ENCODE results near the gene PTPRM. TPM values are rescaled to one million over a fixed set of nuclear protein-coding genes. Genes with fewer than 3 reads are reported as not detected.

The PTPRM gene
- polyA plus RNA-seq, 3 donors, result 0.04 to 2.1 (median 0.66) TPM

DNA sequence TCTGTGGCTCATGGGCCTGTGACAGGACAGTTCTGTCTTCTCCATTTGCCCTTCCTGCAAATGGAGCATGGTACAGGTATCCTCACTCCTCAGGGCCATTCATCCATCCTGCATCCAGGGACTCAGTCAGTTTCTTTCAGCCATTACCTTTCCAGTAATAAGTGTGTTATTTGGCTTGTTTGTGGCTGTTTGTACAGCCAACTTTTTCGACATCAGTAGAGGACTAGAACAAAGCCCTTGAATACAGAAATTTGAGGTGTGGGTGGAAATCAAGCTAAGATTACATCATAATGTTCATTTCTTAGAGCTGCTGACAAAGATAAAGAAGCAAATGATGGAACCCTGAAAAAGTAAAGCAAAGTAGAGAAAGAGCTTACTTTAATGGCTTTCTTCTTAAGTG is 290.4 kb downstream of the PTPRM start:
- peaks cover 0 to 5% (median under 1%) of the 10 kb centered on the region in 7 donors for H3K9me3 Mint-ChIP-seq
- no peak overlapping the region for H2AFZ ChIP-seq (ENCODE audit: insufficient read depth, low read depth, low read length, poor library complexity, severe bottlenecking)
- H3K36me3 Mint-ChIP-seq, result no peaks in the 10 kb centered on the region
- H3K4me3 Mint-ChIP-seq, result no peak overlapping the region
- no peaks in the 10 kb centered on the region for H3K27me3 ChIP-seq (ENCODE audit: control insufficient read depth in 2 of 2, insufficient read depth in 2 of 2, low read length in 2 of 2)
- no peaks in the 10 kb centered on the region for H4K20me1 ChIP-seq (ENCODE audit: insufficient read depth, low read length)
- TF ChIP-seq, protein P1, sequence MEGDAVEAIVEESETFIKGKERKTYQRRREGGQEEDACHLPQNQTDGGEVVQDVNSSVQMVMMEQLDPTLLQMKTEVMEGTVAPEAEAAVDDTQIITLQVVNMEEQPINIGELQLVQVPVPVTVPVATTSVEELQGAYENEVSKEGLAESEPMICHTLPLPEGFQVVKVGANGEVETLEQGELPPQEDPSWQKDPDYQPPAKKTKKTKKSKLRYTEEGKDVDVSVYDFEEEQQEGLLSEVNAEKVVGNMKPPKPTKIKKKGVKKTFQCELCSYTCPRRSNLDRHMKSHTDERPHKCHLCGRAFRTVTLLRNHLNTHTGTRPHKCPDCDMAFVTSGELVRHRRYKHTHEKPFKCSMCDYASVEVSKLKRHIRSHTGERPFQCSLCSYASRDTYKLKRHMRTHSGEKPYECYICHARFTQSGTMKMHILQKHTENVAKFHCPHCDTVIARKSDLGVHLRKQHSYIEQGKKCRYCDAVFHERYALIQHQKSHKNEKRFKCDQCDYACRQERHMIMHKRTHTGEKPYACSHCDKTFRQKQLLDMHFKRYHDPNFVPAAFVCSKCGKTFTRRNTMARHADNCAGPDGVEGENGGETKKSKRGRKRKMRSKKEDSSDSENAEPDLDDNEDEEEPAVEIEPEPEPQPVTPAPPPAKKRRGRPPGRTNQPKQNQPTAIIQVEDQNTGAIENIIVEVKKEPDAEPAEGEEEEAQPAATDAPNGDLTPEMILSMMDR (IDR thresholded peaks at IDR 0.05), result no peak
- H3K79me2 ChIP-seq (ENCODE audit: insufficient read depth, low read length), result no peaks in the 10 kb centered on the region
- DNase-seq, result no peak
- intact Hi-C loops (cut with micrococcal nuclease), result no loop called here
- H3K27me3 Mint-ChIP-seq (ENCODE audit: low read depth in 3 of 3), result peaks cover 0 to 2% (median 0%) of the 10 kb centered on the region in 3 donors
- H3K4me3 ChIP-seq (replicated peaks in 1 of 3; ENCODE audit: low read depth in 2 of 3, low read length in 3 of 3), result no peak overlapping the region
- no peak overlapping the region for H3K27ac Mint-ChIP-seq
- H3K9me3 ChIP-seq (replicated peaks in 1 of 2; ENCODE audit: control insufficient read depth in 1 of 2, insufficient read depth in 1 of 2, low read length in 2 of 2), result no peaks in the 10 kb centered on the region
- H3K9ac ChIP-seq (ENCODE audit: insufficient read depth, low read length, poor library complexity, severe bottlenecking), result no peak overlapping the region
- no peaks in the 10 kb centered on the region for H3K36me3 ChIP-seq (replicated peaks in 1 of 2; ENCODE audit: control insufficient read depth in 1 of 2, insufficient read depth in 2 of 2, low read length in 2 of 2)
- no peaks in the 10 kb centered on the region for H3K4me1 ChIP-seq (ENCODE audit: control insufficient read depth in 1 of 2, insufficient read depth in 2 of 2, low read length in 2 of 2)
- no CpG with 5 or more reads among the region's 1 CpG for WGBS (ENCODE audit: insufficient coverage)
- no peaks in the 10 kb centered on the region for H3K4me1 Mint-ChIP-seq
- H3K4me2 ChIP-seq (replicated peaks; ENCODE audit: extremely low read depth, low read length, poor library complexity, severe bottlenecking), result no peak overlapping the region
- H3K27ac ChIP-seq (ENCODE audit: low read depth in 1 of 2, low read length in 2 of 2), result no peak overlapping the region

DNA sequence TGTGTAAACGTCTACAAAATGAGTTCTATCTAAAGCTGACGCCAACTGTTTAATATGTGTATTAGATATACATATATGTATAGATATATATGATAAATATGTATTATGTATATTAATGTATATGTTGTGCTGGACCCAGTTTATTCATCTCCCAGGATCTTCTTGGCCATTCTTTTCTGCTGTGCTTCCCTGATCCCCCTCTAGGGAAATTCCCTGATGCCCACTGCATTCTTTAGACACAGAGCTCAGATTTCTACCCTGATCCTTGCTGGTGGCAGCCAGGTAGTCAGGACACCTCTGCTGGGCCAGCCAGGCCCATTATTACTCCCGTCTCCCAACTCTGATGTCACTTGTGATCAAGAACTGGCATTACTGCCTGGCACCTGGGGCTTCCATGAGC is 292.0 kb downstream of the PTPRM start:
- no peaks in the 10 kb centered on the region for H3K4me1 ChIP-seq (ENCODE audit: control insufficient read depth in 1 of 2, insufficient read depth in 2 of 2, low read length in 2 of 2)
- Mint-ChIP-seq H3K4me1 (no peaks in the 10 kb centered on the region), H3K9me3 (peaks cover 0 to 3% (median 0%) of the 10 kb centered on the region in 7 donors), H3K36me3 (no peaks in the 10 kb centered on the region), H3K4me3 (no peak overlapping the region), H3K27ac (no peak overlapping the region), H3K27me3 (ENCODE audit: low read depth in 3 of 3) (peaks cover 0 to 2% (median 0%) of the 10 kb centered on the region in 3 donors)
- TF ChIP-seq, protein P1 (IDR thresholded peaks at IDR 0.05), result no peak
- H3K36me3 ChIP-seq (replicated peaks in 1 of 2; ENCODE audit: control insufficient read depth in 1 of 2, insufficient read depth in 2 of 2, low read length in 2 of 2), result no peaks in the 10 kb centered on the region
- no peak for DNase-seq
- H3K79me2 ChIP-seq (ENCODE audit: insufficient read depth, low read length), result no peaks in the 10 kb centered on the region
- 85% methylated on average over 1 of the region's 3 CpGs for WGBS (ENCODE audit: insufficient coverage)
- H3K27me3 ChIP-seq (ENCODE audit: control insufficient read depth in 2 of 2, insufficient read depth in 2 of 2, low read length in 2 of 2), result no peaks in the 10 kb centered on the region
- no peak overlapping the region for H3K4me2 ChIP-seq (replicated peaks; ENCODE audit: extremely low read depth, low read length, poor library complexity, severe bottlenecking)
- no peak overlapping the region for H3K27ac ChIP-seq (ENCODE audit: low read depth in 1 of 2, low read length in 2 of 2)
- H2AFZ ChIP-seq (ENCODE audit: insufficient read depth, low read depth, low read length, poor library complexity, severe bottlenecking), result no peak overlapping the region
- H3K4me3 ChIP-seq (replicated peaks in 1 of 3; ENCODE audit: low read depth in 2 of 3, low read length in 3 of 3), result no peak overlapping the region
- H3K9me3 ChIP-seq (replicated peaks in 1 of 2; ENCODE audit: control insufficient read depth in 1 of 2, insufficient read depth in 1 of 2, low read length in 2 of 2), result no peaks in the 10 kb centered on the region
- H4K20me1 ChIP-seq (ENCODE audit: insufficient read depth, low read length), result no peaks in the 10 kb centered on the region
- intact Hi-C loops (cut with micrococcal nuclease), result no loop called here
- no peak overlapping the region for H3K9ac ChIP-seq (ENCODE audit: insufficient read depth, low read length, poor library complexity, severe bottlenecking)
